GM21526 (cell line): Measurements from ENCODE around the gene CERKL.

Experiments
- ATAC-seq: cut with Tn5 transposase; IDR thresholded peaks from one replicate; pipeline ENCODE4 v1.9.1; 2021; ENCODE audit warnings: moderate library complexity; ENCODE audit not compliant: unreplicated experiment, low FRiP score

CERKL gene

GRCh38 chr2:181678861-181679543, 22.1 kb upstream of the CERKL start:
- ATAC-seq, result no peak

- no peak for ATAC-seq
Observed at GRCh38 chr2:181677912-181678586, 21.1 kb upstream of the CERKL start.

- ATAC-seq, result no peak
Observed at GRCh38 chr2:181675254-181675653, 18.3 kb upstream of the CERKL start.

DNA sequence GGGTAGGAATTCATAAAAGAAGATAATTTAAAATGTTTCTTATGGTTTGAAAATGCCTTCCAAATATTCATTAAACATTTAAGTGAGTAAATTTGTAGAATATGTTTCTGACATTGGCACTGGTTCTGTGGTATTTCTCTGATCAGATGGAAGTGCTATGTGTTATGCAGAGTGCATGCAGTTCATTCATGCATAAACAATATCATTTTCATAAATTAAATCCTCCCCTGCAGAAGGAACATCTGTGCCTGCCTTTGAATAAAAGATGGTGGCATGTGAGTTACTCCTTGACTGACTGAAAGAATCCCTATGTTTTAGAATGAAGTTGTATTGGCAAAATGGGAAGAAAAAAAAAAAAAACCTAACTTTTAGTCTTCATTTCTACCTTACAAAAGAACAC, 17.6 kb upstream of the CERKL start:
- no peak for ATAC-seq

GRCh38 chr2:181673173-181673572, 16.3 kb upstream of the CERKL start:
- ATAC-seq, result no peak

- no peak for ATAC-seq
Observed at GRCh38 chr2:181672255-181673008, 15.5 kb upstream of the CERKL start.

GRCh38 chr2:181670632-181671031, 13.7 kb upstream of the CERKL start:
- ATAC-seq, result no peak

- ATAC-seq, result no peak
Observed at GRCh38 chr2:181667234-181667633, 10.3 kb upstream of the CERKL start.

DNA sequence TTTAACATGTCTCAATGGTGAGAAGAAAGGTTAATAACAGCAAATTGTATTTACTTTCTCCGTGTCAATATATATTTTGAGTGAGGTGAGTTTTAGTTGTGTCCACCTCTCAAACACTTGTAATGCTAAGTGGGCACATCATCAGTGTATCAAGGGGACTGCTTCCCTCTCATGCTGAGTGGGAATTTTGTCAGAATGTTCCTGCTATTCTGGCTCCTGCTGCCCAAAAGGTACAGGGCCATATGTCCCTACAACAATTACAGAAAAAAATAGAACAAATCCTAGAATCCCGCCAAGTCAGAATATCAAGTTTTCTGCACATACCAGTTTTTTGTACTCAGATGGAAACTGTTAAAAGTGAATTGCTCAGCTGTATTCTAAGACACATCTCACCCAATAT, 5.4 kb upstream of the CERKL start:
- ATAC-seq, result no peak

- ATAC-seq, result no peak
Observed at GRCh38 chr2:181660181-181660580, 3.3 kb upstream of the CERKL start.

GRCh38 chr2:181658444-181658843, 1.5 kb upstream of the CERKL start:
- ATAC-seq, result no peak

DNA sequence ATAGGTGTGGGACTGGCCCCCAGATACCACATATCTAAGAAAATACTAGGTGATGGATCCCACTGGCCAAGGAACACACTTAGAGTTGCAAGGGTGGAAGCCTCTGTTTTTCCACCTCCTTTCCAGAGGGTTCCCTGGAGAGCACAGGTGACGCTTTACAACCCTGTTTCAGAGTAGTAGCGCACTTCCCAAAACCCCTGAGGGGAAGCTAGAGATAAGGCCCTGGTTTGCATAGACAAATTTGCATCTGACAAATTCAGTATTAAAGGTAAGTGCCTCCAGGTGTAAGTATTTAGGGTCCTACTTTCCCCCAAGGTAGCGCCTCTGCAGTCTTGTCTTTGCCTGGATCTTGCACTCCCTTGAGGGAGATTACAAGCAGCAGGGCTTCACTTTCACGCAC, 474 bp upstream of the CERKL start:
- ATAC-seq, result no peak

DNA sequence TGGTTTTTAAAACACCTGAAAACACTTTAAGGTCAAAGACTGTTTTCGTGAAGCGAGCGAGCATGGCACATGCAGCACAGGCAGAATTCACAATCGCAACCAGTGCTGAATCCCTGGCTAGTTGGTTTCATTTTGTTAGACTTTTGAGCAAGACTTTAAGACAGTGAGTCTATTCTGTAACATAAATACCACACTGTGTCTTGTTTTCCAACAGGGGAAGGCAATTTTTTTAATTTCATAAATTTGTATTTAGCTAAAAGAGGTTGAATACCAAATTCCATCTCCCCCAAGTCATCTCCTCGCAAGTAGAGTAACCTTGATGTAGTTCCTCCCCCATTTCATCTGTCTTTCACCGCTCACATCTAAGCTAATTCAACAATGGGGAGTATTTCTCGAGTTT, 1.4 kb downstream of the CERKL start:
- no peak for ATAC-seq

DNA sequence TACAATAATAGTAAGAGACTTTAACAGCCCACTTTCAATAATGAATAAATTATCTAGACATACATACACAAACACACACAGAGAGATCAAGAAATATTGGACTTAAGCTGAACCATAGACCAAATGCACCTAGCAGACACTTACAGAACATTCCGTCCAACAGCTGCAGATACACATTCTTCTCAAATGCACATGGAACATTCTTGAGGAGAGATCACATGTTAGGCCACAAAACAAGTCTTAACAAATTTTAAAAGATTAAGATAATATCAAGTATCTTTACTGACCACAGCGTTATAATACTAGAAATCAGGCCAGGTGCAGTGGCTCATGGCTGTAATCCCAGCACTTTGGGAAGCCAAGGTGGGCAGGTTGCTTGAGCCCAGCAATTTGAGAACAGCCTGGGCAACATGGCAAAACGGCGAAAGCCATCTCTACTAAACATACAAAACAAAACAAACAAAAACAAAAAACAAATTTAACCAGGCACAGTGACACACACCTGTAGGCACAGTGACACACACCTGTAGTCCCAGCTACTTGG, 7.4 kb downstream of the CERKL start:
- no peak for ATAC-seq

DNA sequence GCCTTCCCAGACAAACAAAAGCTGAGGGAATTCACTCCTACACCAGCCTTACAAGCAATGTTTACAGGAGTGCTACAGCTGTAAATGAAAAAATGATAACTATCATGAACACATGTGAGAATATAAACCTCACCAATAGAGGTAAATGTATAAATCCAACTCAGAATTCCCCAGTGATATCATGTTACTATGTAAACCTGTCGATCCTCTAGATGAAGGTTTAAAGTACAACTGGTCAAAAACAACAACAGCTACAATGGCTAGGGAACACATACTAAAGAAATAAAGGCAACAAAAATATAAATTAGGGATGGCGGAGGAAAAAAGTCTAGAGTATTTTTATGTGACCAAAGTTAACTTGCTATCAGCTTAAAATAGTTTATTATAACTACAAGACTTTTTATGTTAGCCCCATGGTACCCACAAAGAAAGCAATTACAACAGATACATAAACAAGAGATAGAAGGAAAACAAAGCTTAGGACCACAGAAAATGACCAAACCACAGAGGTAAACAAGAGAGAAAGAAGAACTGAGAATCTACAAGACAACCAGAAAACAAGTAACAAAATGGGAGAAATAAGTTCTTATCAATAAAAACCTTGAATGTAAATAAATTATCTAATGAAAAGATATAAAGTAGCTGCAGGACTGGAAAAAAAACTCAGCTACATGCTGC, 8.3 kb downstream of the CERKL start:
- no peak for ATAC-seq

DNA sequence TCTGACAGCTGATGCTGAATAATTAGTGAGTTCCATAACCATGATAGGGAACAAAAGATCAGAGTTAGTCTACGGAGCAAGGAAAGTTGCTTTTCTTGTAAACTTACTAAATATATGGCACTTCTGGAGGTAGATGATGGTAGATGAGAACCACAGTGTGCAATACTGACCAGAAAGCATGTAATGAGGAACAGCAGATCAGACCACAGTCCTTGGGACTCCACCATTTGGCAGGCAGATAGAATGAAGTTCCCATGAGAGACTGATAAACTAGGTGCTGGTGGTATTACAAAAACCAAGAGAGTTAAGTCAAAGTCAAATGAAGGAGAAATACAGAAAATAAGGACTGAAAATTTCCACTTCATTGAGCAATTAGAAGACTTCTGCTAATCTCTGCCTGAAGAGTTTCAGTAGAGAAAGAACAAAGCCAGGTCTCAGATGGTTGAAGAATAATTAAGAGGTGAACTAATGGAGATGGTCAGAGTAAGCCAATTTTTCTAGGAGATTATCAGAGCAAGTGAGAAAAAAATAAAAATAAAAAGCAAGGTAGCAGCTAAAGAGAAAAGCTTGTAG, 10.4 kb downstream of the CERKL start:
- ATAC-seq, result no peak

DNA sequence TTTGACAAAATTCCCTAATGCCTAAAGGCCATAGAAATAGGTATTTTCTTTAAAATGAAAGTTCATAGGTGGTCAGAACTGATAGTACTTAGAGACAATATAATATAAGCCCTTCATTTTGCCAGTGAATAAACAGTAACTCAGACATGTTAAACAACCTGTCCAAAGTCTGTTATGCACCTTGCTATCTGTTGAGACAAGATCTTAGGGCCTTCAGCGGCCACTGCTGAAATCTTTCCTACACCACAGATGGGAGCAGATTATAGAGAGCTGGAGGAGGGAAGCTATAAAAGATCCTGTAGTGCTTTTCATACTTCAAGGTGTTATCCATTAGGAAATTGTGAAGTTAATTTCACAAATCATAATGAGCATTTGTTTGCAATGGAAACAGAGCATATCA, 13.8 kb downstream of the CERKL start:
- ATAC-seq, result no peak

DNA sequence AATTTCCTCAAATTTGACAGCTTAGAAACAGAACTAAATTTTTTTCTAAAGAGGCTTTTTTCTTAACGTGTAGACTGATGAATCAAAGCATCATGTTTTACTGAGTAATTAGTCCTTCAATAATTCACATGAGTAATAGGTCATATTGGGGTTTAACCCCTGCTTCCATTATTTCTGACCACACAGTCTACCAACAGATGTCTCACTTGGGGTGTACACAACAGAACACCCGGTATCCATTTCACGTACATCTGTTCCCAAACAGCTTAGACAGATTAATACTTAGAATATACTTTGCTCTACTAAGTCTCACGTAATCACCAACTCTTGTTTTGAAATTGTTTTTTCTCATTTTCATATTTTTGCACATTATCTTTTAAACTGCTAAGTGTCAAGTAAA, 14.8 kb downstream of the CERKL start:
- ATAC-seq, result no peak

DNA sequence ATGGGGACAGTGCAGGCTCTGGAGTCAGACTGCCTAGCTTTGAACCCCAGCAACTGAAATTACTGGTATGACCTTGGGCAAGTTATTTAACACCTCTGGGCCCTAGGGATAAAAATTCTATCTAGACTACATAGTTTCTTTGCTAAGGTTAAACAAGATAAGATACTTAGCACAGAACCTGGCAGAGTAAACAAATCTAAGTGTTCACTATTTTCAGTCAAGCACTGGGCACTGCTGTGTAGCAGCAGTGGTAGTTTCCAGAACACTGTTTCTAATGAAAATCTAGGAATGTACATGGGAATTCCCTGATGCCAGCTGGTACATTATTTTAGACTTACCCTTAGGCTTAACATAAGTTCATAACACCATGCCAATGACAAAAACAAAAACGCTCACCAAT, 17.2 kb downstream of the CERKL start:
- ATAC-seq, result no peak

DNA sequence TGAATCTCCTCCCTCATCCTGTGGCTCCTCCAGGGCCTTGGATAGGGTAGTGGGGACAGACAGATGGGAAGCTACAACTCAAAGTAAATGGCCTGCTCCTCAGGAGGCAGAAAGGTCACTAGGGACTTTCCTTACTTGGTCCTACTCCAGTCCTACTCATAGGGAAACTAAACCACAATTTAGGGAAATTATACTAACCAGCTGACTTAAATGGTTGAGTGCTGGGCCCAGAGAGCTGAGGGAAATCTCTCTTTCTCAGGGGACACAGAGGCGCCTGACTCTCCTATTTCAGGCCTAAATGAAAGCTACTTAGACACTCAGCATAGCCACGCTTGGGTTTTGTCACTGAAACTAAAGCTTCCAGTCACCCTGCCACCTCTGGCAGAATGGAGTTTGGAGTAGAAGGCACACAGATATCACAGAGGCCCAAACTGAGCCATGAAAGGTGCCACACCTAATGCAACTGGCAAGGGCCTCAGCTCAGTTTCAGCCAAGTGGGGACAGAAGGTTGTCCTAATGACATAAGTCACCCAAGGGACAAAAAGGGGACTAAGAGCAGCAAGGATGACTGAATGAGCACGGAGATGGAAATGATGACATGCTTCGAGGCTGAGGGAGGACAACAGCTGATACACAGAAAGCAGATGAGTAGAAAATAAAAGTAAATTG, 24.0 kb downstream of the CERKL start:
- peak; percentile 45 for ATAC-seq
